Measurements from ENCODE around the gene ATG13. TPM values are rescaled to one million over a fixed set of nuclear protein-coding genes. Genes with fewer than 3 reads are reported as not detected.
"Not testable (repeated sequence)": the region's sequence is repeated elsewhere in the genome, so short reads cannot be mapped to it uniquely, and the experiment has no call there.

ATG13 gene
- total and polyA plus RNA-seq, 12 donors = 31.0 to 177 (median 88.8) TPM

DNA sequence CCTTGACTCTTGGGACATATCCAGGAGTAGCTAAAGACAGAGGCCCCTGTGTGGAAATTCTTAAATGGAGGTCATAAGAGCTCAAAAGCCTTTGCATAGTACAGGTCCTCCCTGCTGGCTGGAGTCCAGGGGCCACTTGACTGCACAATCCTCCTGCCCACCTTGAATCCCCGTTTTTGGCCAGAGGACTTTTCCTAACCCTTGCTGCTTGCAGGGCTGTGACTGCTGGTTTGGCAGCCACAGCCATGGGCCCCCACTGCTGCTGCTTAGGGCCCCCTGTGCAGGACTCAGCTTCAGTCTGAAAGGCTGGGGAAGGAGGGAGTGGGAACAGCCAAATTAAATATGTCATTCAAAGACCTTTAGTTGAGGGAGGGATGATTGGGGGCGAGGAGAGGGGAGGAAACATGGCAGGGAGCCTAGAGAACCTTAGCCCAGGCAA, 49.7 kb downstream of the ATG13 start:
- Histone ChIP-seq H3K9me3 (replicated peaks in 1 of 3) (no peaks in the 10 kb centered on the region), H3K4me3 (no peak overlapping the region), H3K27ac (peak overlapping the region in 3 of 5 donors; percentile 19 to 78 (median 42)), H3K4me1 (replicated peaks in 1 of 2) (peaks cover 0 to 17% of the 10 kb centered on the region in 2 donors), H3K27me3 (no peaks in the 10 kb centered on the region), H3K36me3 (replicated peaks in 1 of 2) (peaks cover 0 to 87% of the 10 kb centered on the region in 2 donors)
- intact Hi-C loops (cut with DNase I) = no loop called here
- peak in 3 of 7 donors; percentile 43 to 68 (median 52) for DNase-seq
- 50 to 65% (median 62%) methylated on average over 2 of the region's 2 CpGs for WGBS, 4 donors
- TF ChIP-seq, protein P1, sequence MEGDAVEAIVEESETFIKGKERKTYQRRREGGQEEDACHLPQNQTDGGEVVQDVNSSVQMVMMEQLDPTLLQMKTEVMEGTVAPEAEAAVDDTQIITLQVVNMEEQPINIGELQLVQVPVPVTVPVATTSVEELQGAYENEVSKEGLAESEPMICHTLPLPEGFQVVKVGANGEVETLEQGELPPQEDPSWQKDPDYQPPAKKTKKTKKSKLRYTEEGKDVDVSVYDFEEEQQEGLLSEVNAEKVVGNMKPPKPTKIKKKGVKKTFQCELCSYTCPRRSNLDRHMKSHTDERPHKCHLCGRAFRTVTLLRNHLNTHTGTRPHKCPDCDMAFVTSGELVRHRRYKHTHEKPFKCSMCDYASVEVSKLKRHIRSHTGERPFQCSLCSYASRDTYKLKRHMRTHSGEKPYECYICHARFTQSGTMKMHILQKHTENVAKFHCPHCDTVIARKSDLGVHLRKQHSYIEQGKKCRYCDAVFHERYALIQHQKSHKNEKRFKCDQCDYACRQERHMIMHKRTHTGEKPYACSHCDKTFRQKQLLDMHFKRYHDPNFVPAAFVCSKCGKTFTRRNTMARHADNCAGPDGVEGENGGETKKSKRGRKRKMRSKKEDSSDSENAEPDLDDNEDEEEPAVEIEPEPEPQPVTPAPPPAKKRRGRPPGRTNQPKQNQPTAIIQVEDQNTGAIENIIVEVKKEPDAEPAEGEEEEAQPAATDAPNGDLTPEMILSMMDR (IDR thresholded peaks at IDR 0.05) = no peak
- no peak for TF ChIP-seq POLR2A (IDR thresholded peaks at IDR 0.05)

DNA sequence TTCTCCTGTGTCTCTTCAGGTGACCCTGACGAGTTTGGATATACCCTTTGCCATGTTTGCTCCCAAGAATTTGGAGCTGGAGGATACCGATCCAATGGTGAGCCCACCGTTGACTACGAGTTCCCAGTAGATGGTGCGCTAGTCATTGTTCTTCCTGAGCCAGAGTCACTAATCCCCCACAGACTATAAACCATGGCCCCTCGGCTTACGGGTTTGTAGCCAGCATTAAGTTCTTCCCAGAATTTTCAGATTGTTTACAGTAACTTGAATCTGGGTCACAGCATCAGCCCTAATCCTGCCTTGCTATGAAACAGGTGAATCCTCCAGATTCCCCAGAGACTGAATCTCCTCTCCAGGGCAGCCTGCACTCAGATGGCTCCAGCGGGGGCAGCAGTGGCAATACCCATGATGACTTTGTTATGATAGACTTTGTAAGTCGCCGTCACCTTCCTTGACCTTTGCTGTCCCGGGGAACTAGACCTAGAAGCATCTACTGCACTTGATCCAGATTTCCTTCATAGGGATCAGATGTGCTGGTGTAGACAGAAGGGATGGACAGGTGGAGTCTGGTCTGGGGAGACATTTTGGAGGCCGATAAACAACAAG, 51.2 kb downstream of the ATG13 start:
- Histone ChIP-seq H3K4me3 (no peak overlapping the region), H3K27me3 (no peaks in the 10 kb centered on the region), H3K4me1 (replicated peaks in 1 of 2) (peaks cover 0 to 17% of the 10 kb centered on the region in 2 donors), H3K9me3 (replicated peaks in 1 of 3) (no peaks in the 10 kb centered on the region), H3K36me3 (replicated peaks in 1 of 2) (peaks cover 0 to 95% of the 10 kb centered on the region in 2 donors), H3K27ac (peak overlapping the region in 1 of 5 donors; percentile 78)
- peak in 3 of 7 donors; percentile 7 to 44 (median 18) for DNase-seq
- intact Hi-C loops (cut with DNase I) = no loop called here
- TF ChIP-seq POLR2A (IDR thresholded peaks at IDR 0.05) = no peak
- TF ChIP-seq, protein P1 (IDR thresholded peaks at IDR 0.05) = no peak
- 91 to 93% (median 92%) methylated on average over 10 to 12 of the region's 12 CpGs for WGBS, 4 donors

DNA sequence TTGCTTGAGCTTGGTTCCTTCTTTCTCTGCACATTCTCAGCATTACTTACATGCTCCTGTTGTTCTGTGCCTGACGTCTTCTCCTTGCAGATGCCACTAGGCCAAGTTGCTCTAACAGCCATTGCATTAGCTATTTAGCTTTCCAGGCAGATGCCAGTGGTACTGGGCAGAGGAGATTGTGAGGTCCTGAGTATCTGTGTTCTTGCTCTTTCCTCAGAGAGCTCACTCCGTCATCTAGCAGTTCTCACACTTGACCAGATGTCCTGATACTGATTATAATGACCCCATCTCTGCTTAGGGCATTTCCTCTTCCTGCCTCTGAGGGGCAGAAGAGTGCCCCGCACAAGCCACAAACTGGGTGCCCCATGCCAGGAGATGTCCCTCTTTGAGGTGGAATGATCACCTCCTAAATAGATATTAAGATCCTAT, 52.4 kb downstream of the ATG13 start:
- intact Hi-C loops (cut with DNase I) = no loop called here
- Histone ChIP-seq H3K9me3 (replicated peaks in 1 of 3) (no peaks in the 10 kb centered on the region), H3K27ac (no peak overlapping the region), H3K36me3 (replicated peaks in 1 of 2) (peaks cover 0 to 89% of the 10 kb centered on the region in 2 donors), H3K4me3 (no peak overlapping the region), H3K4me1 (replicated peaks in 1 of 2) (peaks cover under 1 to 26% of the 10 kb centered on the region in 2 donors), H3K27me3 (no peaks in the 10 kb centered on the region)
- DNase-seq = peak in 1 of 7 donors; percentile 30
- WGBS, 4 donors = 63 to 73% (median 67%) methylated on average over 3 of the region's 3 CpGs
- TF ChIP-seq, protein P1 (IDR thresholded peaks at IDR 0.05) = peak in 5 of 6 experiments; percentile 9 to 37 (median 31)
- TF ChIP-seq POLR2A (IDR thresholded peaks at IDR 0.05) = no peak

DNA sequence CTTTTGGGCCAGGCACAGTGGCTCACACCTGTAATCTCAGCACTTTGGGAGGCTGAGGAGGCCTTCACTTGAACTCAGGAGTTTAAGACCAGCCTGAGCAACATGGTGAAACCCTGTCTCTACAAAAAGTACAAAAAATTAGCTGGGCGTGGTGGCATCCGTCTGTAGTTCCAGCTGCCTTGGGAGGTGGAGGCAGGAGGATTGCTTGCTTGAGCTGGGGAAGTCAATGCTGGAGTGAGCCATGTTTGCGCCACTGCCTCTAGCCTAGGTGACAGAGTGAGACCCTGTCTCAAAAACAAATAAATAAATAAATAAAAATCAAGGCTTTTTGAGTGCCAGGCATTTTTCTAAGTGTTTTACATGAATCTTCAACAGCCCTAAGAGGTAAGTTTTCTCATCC, 53.2 kb downstream of the ATG13 start:
- intact Hi-C loops (cut with DNase I); H3K27me3 ChIP-seq; H3K27ac ChIP-seq; H3K9me3 ChIP-seq (replicated peaks in 1 of 3); H3K4me3 ChIP-seq; DNase-seq: not testable (repeated sequence)
- Histone ChIP-seq H3K36me3 (replicated peaks in 1 of 2) (peaks cover 0 to 81% of the 10 kb centered on the region in 2 donors), H3K4me1 (replicated peaks in 1 of 2) (peaks cover 8 to 34% of the 10 kb centered on the region in 2 donors)
- WGBS, 4 donors = 77 to 98% (median 85%) methylated on average over 3 of the region's 3 CpGs

DNA sequence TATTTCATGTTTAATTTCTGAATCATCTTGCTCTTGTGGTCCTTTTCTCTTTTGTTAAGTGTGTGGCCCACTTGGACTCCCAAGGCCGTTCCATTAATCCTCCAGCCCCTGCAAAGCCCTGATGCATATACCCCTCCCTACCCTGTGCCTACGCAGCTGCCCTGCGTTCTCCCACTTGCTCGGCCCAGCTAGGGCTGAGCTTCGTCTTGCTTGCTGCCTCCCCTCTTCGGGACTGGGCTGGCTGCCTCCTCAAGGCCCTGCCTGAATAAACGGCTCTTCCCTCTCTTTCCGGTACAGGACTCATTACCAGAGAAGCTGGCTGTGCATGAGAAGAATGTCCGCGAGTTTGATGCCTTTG, 54.6 kb downstream of the ATG13 start:
- Histone ChIP-seq H3K4me3 (no peak overlapping the region), H3K4me1 (replicated peaks in 1 of 2) (peaks cover 17 to 34% of the 10 kb centered on the region in 2 donors), H3K9me3 (replicated peaks in 1 of 3) (no peaks in the 10 kb centered on the region), H3K36me3 (replicated peaks in 1 of 2) (peaks cover 0 to 70% of the 10 kb centered on the region in 2 donors), H3K27me3 (no peaks in the 10 kb centered on the region), H3K27ac (no peak overlapping the region)
- TF ChIP-seq POLR2A (IDR thresholded peaks at IDR 0.05) = no peak
- TF ChIP-seq, protein P1 (IDR thresholded peaks at IDR 0.05) = no peak
- WGBS, 4 donors = 70 to 92% (median 86%) methylated on average over 8 to 10 of the region's 10 CpGs
- DNase-seq = no peak
- intact Hi-C loops (cut with DNase I) = no loop called here

Data from adrenal gland (tissue), 12 donors.